B cell (primary cell): ENCODE data around the gene SLC7A9. TPM values are rescaled to one million over a fixed set of nuclear protein-coding genes. Genes with fewer than 3 reads are reported as not detected.

Experiments
- ATAC-seq: fragments of 200-7000 bp; cut with Tn5 transposase; one replicate; pipeline ENCODE4 v1.10.0; 2021; ENCODE audit warnings: low read depth, mild to moderate bottlenecking, moderate number of reproducible peaks, moderate library complexity
- CTCF ChIA-PET: fragments of 350-600 bp; sonication (Branson Sonifier 250); formaldehyde crosslinking; loops from one replicate; lab custom pipeline; 2021; ENCODE audit warnings: antibody characterized with exemption, inconsistent platforms; lab: Charles Lee
- POLR2A ChIA-PET: fragments of 350-600 bp; sonication (Branson Sonifier 250); formaldehyde crosslinking; loops from one replicate; lab custom pipeline; 2021; ENCODE audit warnings: antibody characterized with exemption; lab: Charles Lee
- DNase-seq: peaks from one replicate; pipeline ENCODE4 v3.0.0; 2013
- H2AFZ ChIP-seq: 2 replicates; pipeline ENCODE4 v1.6.1; 2012; ENCODE audit warnings: mild to moderate bottlenecking, low read depth, low read length; ENCODE audit not compliant: insufficient read depth, poor library complexity, severe bottlenecking
- H3K27ac ChIP-seq, 2 donors: 1 replicate in 1 of 2; 2 replicates in 1 of 2; pipeline ENCODE4 v1.5.1; 2012 to 2013; ENCODE audit warnings: low read length in 2 of 2, mild to moderate bottlenecking in 2 of 2, moderate library complexity in 1 of 2
- H3K27me3 ChIP-seq, 4 experiments: fragments of 200-600 bp in 1 of 4; sonication (generic) in 1 of 4; replicated peaks in 1 of 4; 1 replicate in 2 of 4; 2 replicates in 2 of 4; pipeline versions ENCODE4 v1.6.1 to v1.7.0; 2013 to 2016; ENCODE audit warnings: low read length in 3 of 4, mild to moderate bottlenecking in 2 of 4, mixed read lengths in 1 of 4, moderate library complexity in 1 of 4; ENCODE audit not compliant: insufficient read depth in 4 of 4, control insufficient read depth in 3 of 4; ENCODE audit errors: control extremely low read depth in 1 of 4
- H3K36me3 ChIP-seq, 2 experiments: replicated peaks in 1 of 2; 1 replicate in 1 of 2; 2 replicates in 1 of 2; pipeline versions ENCODE4 v1.6.1 to v1.7.1; 2013; ENCODE audit warnings: low read length in 1 of 2; ENCODE audit not compliant: insufficient read depth in 2 of 2, control insufficient read depth in 1 of 2; ENCODE audit errors: control extremely low read depth in 1 of 2, extremely low read depth in 1 of 2
- H3K4me1 ChIP-seq, 2 donors: fragments of 200-600 bp in 1 of 2; sonication (generic) in 1 of 2; 1 replicate in 1 of 2; 2 replicates in 1 of 2; pipeline versions ENCODE4 v1.5.1 to v1.6.1; 2013 to 2017; ENCODE audit warnings: low read length in 2 of 2; ENCODE audit not compliant: control insufficient read depth in 2 of 2, insufficient read depth in 2 of 2
- H3K4me2 ChIP-seq: replicated peaks from 2 replicates; pipeline ENCODE3; 2012; ENCODE audit warnings: mild to moderate bottlenecking, low read depth, low read length; ENCODE audit not compliant: poor library complexity, severe bottlenecking
- H3K4me3 ChIP-seq, 5 experiments: fragments of 200-600 bp in 1 of 5; sonication (generic) in 1 of 5; 1 replicate in 3 of 5; 2 replicates in 2 of 5; pipeline versions ENCODE4 v1.5.1 to v1.7.0; 2011 to 2016; ENCODE audit warnings: low read length in 4 of 5, mild to moderate bottlenecking in 4 of 5, low read depth in 2 of 5, control low read depth in 1 of 5, moderate library complexity in 1 of 5; ENCODE audit not compliant: insufficient read depth in 1 of 5; ENCODE audit errors: control extremely low read depth in 1 of 5, extremely low read depth in 1 of 5
- H3K79me2 ChIP-seq: fragments of 200-600 bp; sonication (generic); one replicate; pipeline ENCODE4 v1.6.0; 2016; ENCODE audit warnings: low read length; ENCODE audit not compliant: control insufficient read depth, insufficient read depth
- H3K9ac ChIP-seq: fragments of 200-600 bp; sonication (generic); 2 replicates; pipeline ENCODE4 v1.6.1; 2017; ENCODE audit warnings: mild to moderate bottlenecking, low read length, moderate library complexity
- H3K9me3 ChIP-seq, 3 donors: one replicate each; pipeline versions ENCODE4 v1.6.1 to v1.7.1; 2013; ENCODE audit warnings: low read length in 2 of 3; ENCODE audit not compliant: control insufficient read depth in 2 of 3, insufficient read depth in 1 of 3; ENCODE audit errors: control extremely low read depth in 1 of 3
- H4K20me1 ChIP-seq: 2 replicates; pipeline ENCODE4 v1.6.0; 2012; ENCODE audit warnings: mild to moderate bottlenecking, low read length; ENCODE audit not compliant: insufficient read depth, control insufficient read depth, poor library complexity, severe bottlenecking
- H3K27ac Mint-ChIP-seq: one replicate; pipeline ENCODE4 v1.8.0; 2021; ENCODE audit warnings: mixed read lengths
- H3K27me3 Mint-ChIP-seq: one replicate; pipeline ENCODE4 v1.8.0; 2021; ENCODE audit warnings: mixed read lengths
- H3K4me1 Mint-ChIP-seq: one replicate; pipeline ENCODE4 v1.8.0; 2021; ENCODE audit warnings: mixed read lengths
- H3K4me3 Mint-ChIP-seq: one replicate; pipeline ENCODE4 v1.8.0; 2021; ENCODE audit warnings: mixed read lengths
- H3K9me3 Mint-ChIP-seq: one replicate; pipeline ENCODE4 v1.8.0; 2022; ENCODE audit warnings: mixed read lengths; ENCODE audit not compliant: insufficient read depth
- CTCF ChIP-seq: fragments of 200-600 bp; IDR thresholded peaks from one replicate; pipeline ENCODE4 v1.8.0; 2022; ENCODE audit warnings: antibody characterized with exemption, mild to moderate bottlenecking
- EZH2 ChIP-seq: IDR thresholded peaks from 2 replicates; pipeline ENCODE4 v1.6.1; 2012; ENCODE audit warnings: borderline replicate concordance, low read depth, mild to moderate bottlenecking, moderate library complexity, low read length; ENCODE audit not compliant: insufficient read depth, poor library complexity, severe bottlenecking
- WGBS: methylation state at CpG from one replicate; pipeline ENCODE4 v1.1.5; 2013; ENCODE audit warnings: missing lambda C conversion rate; ENCODE audit not compliant: insufficient coverage; 5-methylcytosine and 5-hydroxymethylcytosine counted together
- intact Hi-C: fragments of 100-400 bp; cut with micrococcal nuclease; formaldehyde crosslinking; loops from one replicate; pipeline ENCODE4 v1.10.0; 2022
- polyA plus RNA-seq: library from polyadenylated mRNA; depleted of rRNA; stranded (reverse); fragments of >200 nt; gene quantifications from 2 replicates; pipeline ENCODE4 v1.2.3, GENCODE V29; 2012
- total RNA-seq, 2 donors: library from RNA; stranded (reverse); fragments of 120-200 nt in 1 of 2; gene quantifications; 1 replicate in 1 of 2; 2 replicates in 1 of 2; pipeline versions ENCODE4 v1.2.3 to v1.2.4, GENCODE V29; 2013 to 2022

SLC7A9 gene
- total and polyA plus RNA-seq, 2 donors (not counting 1 experiment from before 2014, with no cell fraction given) = 0.19 to 0.62 TPM

- peaks cover 0 to 2% (median 0%) of the 10 kb centered on the region in 4 experiments for H3K27me3 ChIP-seq
- Mint-ChIP-seq H3K9me3 (no peaks in the 10 kb centered on the region), H3K27ac (no peak overlapping the region), H3K4me1 (no peaks in the 10 kb centered on the region), H3K27me3 (peaks cover 31% of the 10 kb centered on the region), H3K4me3 (no peak overlapping the region)
- POLR2A ChIA-PET = no interaction called here
- no peak overlapping the region for H3K4me2 ChIP-seq
- no peak overlapping the region for H3K27ac ChIP-seq
- CTCF ChIA-PET = no interaction called here
- no peak for ATAC-seq
- H4K20me1 ChIP-seq = no peaks in the 10 kb centered on the region
- no peak for DNase-seq
- no peaks in the 10 kb centered on the region for H3K9me3 ChIP-seq
- no peaks in the 10 kb centered on the region for H3K79me2 ChIP-seq
- H3K9ac ChIP-seq = no peak overlapping the region
- TF ChIP-seq EZH2 (no peak), CTCF (no peak)
- no peaks in the 10 kb centered on the region for H3K4me1 ChIP-seq
- H2AFZ ChIP-seq = no peak overlapping the region
- H3K4me3 ChIP-seq = no peak overlapping the region
- WGBS = 85% methylated on average over 5 of the region's 6 CpGs
- intact Hi-C loops = no loop called here
- H3K36me3 ChIP-seq = no peaks in the 10 kb centered on the region
Measured at GRCh38 chr19:32814624-32815023, 54.9 kb downstream of the SLC7A9 start.

- Mint-ChIP-seq H3K4me3 (no peak overlapping the region), H3K27ac (no peak overlapping the region), H3K27me3 (peaks cover 33% of the 10 kb centered on the region), H3K4me1 (no peaks in the 10 kb centered on the region), H3K9me3 (no peaks in the 10 kb centered on the region)
- H3K79me2 ChIP-seq = no peaks in the 10 kb centered on the region
- intact Hi-C loops = no loop called here
- DNase-seq = no peak
- no peak overlapping the region for H3K4me3 ChIP-seq
- H3K27me3 ChIP-seq = peaks cover 0 to 7% (median 0%) of the 10 kb centered on the region in 4 experiments
- no peaks in the 10 kb centered on the region for H3K4me1 ChIP-seq
- WGBS = 86% methylated on average over 8 of the region's 15 CpGs
- H3K27ac ChIP-seq = no peak overlapping the region
- H3K9me3 ChIP-seq = no peaks in the 10 kb centered on the region
- TF ChIP-seq CTCF = no peak
- TF ChIP-seq EZH2 = no peak
- H2AFZ ChIP-seq = no peak overlapping the region
- ATAC-seq = no peak
- no peaks in the 10 kb centered on the region for H4K20me1 ChIP-seq
- no peak overlapping the region for H3K9ac ChIP-seq
- H3K4me2 ChIP-seq = no peak overlapping the region
- CTCF ChIA-PET = no interaction called here
- H3K36me3 ChIP-seq = no peaks in the 10 kb centered on the region
- POLR2A ChIA-PET = no interaction called here
Measured at GRCh38 chr19:32813862-32814425, 55.6 kb downstream of the SLC7A9 start.
